Stromal cell of bone marrow (primary cell): Measurements from ENCODE around the gene RNF31.

Source experiments
- DNase-seq: peaks from one replicate; pipeline ENCODE4 v3.0.0-alpha.2; 2012; ENCODE audit warnings: low read depth

Gene RNF31

GRCh38 chr14:24159777-24160498, 12.6 kb downstream of the RNF31 start:
- no peak for DNase-seq

- no peak for DNase-seq
These were observed 13.2 kb downstream of the RNF31 start for GRCh38 chr14:24160499-24160849.

- peak; percentile 87 for DNase-seq
These were observed 13.8 kb downstream of the RNF31 start, which contains the start of gene IRF9 for GRCh38 chr14:24160850-24161804. Gene IRF9 (plus strand): TSS chr14:24161265. CDS start chr14:24162145, 880 bp downstream.

- DNase-seq = no peak
These were observed 14.8 kb downstream of the RNF31 start for GRCh38 chr14:24162093-24162492.

GRCh38 chr14:24164518-24164991, 17.3 kb downstream of the RNF31 start:
- DNase-seq = no peak

GRCh38 chr14:24165785-24166184, 18.5 kb downstream of the RNF31 start:
- no peak for DNase-seq

- no peak for DNase-seq
These were observed 20.3 kb downstream of the RNF31 start for GRCh38 chr14:24167469-24168114.

GRCh38 chr14:24171422-24172260, 24.3 kb downstream of the RNF31 start, which contains the start of gene REC8:
Gene REC8 (plus strand): TSS chr14:24172080. CDS start chr14:24172553, 473 bp downstream.
- DNase-seq = no peak

GRCh38 chr14:24172261-24172860, 25.1 kb downstream of the RNF31 start:
- DNase-seq = no peak

- DNase-seq = no peak
These were observed 25.6 kb downstream of the RNF31 start for GRCh38 chr14:24172871-24173281.

GRCh38 chr14:24176599-24176998, 29.3 kb downstream of the RNF31 start:
- no peak for DNase-seq

GRCh38 chr14:24177041-24177825, 29.9 kb downstream of the RNF31 start:
- DNase-seq = no peak

GRCh38 chr14:24177891-24178290, 30.6 kb downstream of the RNF31 start:
- no peak for DNase-seq

GRCh38 chr14:24178399-24179178, 31.3 kb downstream of the RNF31 start:
- DNase-seq = no peak

GRCh38 chr14:24179294-24179960, 32.1 kb downstream of the RNF31 start:
- DNase-seq = no peak

GRCh38 chr14:24179961-24180796, 32.9 kb downstream of the RNF31 start:
- peak; percentile 86 for DNase-seq

- DNase-seq = no peak
These were observed 34.2 kb downstream of the RNF31 start for GRCh38 chr14:24181371-24182077.
